Type B pancreatic cell (in vitro differentiated cells): ENCODE measurements around the gene TOP2A. TPM values are rescaled to one million over a fixed set of nuclear protein-coding genes. Genes with fewer than 3 reads are reported as not detected.
A peak's percentile ranks its signal among the peaks of the same experiment; 100 is the strongest.

Experiments
- DNase-seq: peaks from one replicate; pipeline ENCODE4 v3.0.0; 2021; ENCODE audit warnings: mixed read lengths; ENCODE audit not compliant: unreplicated experiment; ENCODE audit errors: extremely low spot score
- H3K27ac Mint-ChIP-seq: 2 replicates; pipeline ENCODE4 v1.8.0; 2021; ENCODE audit warnings: mild to moderate bottlenecking, mixed read lengths
- H3K27me3 Mint-ChIP-seq: 2 replicates; pipeline ENCODE4 v1.8.0; 2021; ENCODE audit warnings: mixed read lengths
- H3K36me3 Mint-ChIP-seq: 2 replicates; pipeline ENCODE4 v1.8.0; 2021; ENCODE audit warnings: mixed read lengths
- H3K4me1 Mint-ChIP-seq: one replicate; pipeline ENCODE4 v1.8.0; 2021; ENCODE audit warnings: mixed read lengths; ENCODE audit not compliant: unreplicated experiment
- H3K4me3 Mint-ChIP-seq: 2 replicates; pipeline ENCODE4 v1.8.0; 2021; ENCODE audit warnings: mild to moderate bottlenecking, mixed read lengths
- H3K9me3 Mint-ChIP-seq: 2 replicates; pipeline ENCODE4 v1.8.0; 2021; ENCODE audit warnings: mixed read lengths
- CTCF ChIP-seq: fragments of 200-600 bp; sonication (generic); conservative IDR thresholded peaks from 2 replicates; pipeline ENCODE4 v1.5.0; 2021; ENCODE audit warnings: antibody characterized with exemption, mild to moderate bottlenecking
- long read RNA-seq: library from polyadenylated mRNA; unstranded; transcript quantifications from one replicate; pipeline ENCODE4 v2.0.0, GENCODE V29; 2020
- total RNA-seq: library from RNA; stranded (reverse); gene quantifications from 2 replicates; pipeline ENCODE4 v1.2.1, GENCODE V29; 2021; ENCODE audit warnings: low replicate concordance

Gene TOP2A
- 65.8 and 248 TPM in 2 replicates for total RNA-seq
- long read RNA-seq, partial matches to known transcripts = 121 of 129 reads
- long read RNA-seq, other reads (novel, unspliced or antisense) = 8 of 129 reads

GRCh38 chr17:40417609-40418427 is at the start of gene TOP2A:
TSS of gene TOP2A (minus strand) at chr17:40417896. CDS start at chr17:40417791, 105 bp downstream.
- Mint-ChIP-seq H3K4me1 (peaks cover 28% of the 10 kb centered on the region), H3K27me3 (no peaks in the 10 kb centered on the region), H3K36me3 (peaks cover 9% of the 10 kb centered on the region), H3K4me3 (peak within 1 kb of the TSS; percentile 98), H3K9me3 (no peaks in the 10 kb centered on the region), H3K27ac (peak within 1 kb of the TSS; percentile 84)
- TF ChIP-seq CTCF = no peak
- DNase-seq = peak; percentile 96

GRCh38 chr17:40467281-40467867 is 49.7 kb upstream of the TOP2A start:
- no peak overlapping the region for H3K4me3 Mint-ChIP-seq
- no peaks in the 10 kb centered on the region for H3K27me3 Mint-ChIP-seq
- peaks cover 2% of the 10 kb centered on the region for H3K9me3 Mint-ChIP-seq
- no peak overlapping the region for H3K27ac Mint-ChIP-seq
- no peak for TF ChIP-seq CTCF
- H3K36me3 Mint-ChIP-seq = no peaks in the 10 kb centered on the region
- DNase-seq = no peak
- peaks cover 26% of the 10 kb centered on the region for H3K4me1 Mint-ChIP-seq

- no peak overlapping the region for H3K4me3 Mint-ChIP-seq
- no peaks in the 10 kb centered on the region for H3K36me3 Mint-ChIP-seq
- H3K9me3 Mint-ChIP-seq = no peaks in the 10 kb centered on the region
- H3K4me1 Mint-ChIP-seq = peaks cover 34% of the 10 kb centered on the region
- no peaks in the 10 kb centered on the region for H3K27me3 Mint-ChIP-seq
- no peak for TF ChIP-seq CTCF
- no peak overlapping the region for H3K27ac Mint-ChIP-seq
- DNase-seq = no peak
Observed at GRCh38 chr17:40466298-40466971, 48.7 kb upstream of the TOP2A start.

GRCh38 chr17:40464392-40464855 is 46.7 kb upstream of the TOP2A start:
- no peak for DNase-seq
- H3K27ac Mint-ChIP-seq = peak overlapping the region; percentile 37
- no peaks in the 10 kb centered on the region for H3K36me3 Mint-ChIP-seq
- H3K4me3 Mint-ChIP-seq = peak overlapping the region; percentile 44
- H3K9me3 Mint-ChIP-seq = no peaks in the 10 kb centered on the region
- no peaks in the 10 kb centered on the region for H3K27me3 Mint-ChIP-seq
- H3K4me1 Mint-ChIP-seq = peaks cover 30% of the 10 kb centered on the region
- no peak for TF ChIP-seq CTCF

- TF ChIP-seq CTCF = no peak
- no peak for DNase-seq
- Mint-ChIP-seq H3K27ac (peak overlapping the region; percentile 48), H3K4me1 (peaks cover 41% of the 10 kb centered on the region), H3K4me3 (peak overlapping the region; percentile 44), H3K9me3 (no peaks in the 10 kb centered on the region), H3K27me3 (peaks cover 4% of the 10 kb centered on the region), H3K36me3 (no peaks in the 10 kb centered on the region)
Observed at GRCh38 chr17:40463122-40463550, 45.4 kb upstream of the TOP2A start.
